GM12872 (cell line): ENCODE data around the gene ASPA.

Experiments used
- CTCF ChIP-seq: IDR thresholded peaks from 3 replicates; pipeline ENCODE4 v1.5.1; 2011; ENCODE audit warnings: low read depth, mild to moderate bottlenecking, low read length, moderate library complexity; ENCODE audit not compliant: insufficient read depth

ASPA gene

GRCh38 chr17:3542410-3543088, 66.8 kb downstream of the ASPA start:
- TF ChIP-seq CTCF, result no peak

GRCh38 chr17:3543453-3543852, 67.7 kb downstream of the ASPA start:
- no peak for TF ChIP-seq CTCF

GRCh38 chr17:3544365-3544764, 68.6 kb downstream of the ASPA start:
- no peak for TF ChIP-seq CTCF

GRCh38 chr17:3545151-3545550, 69.4 kb downstream of the ASPA start:
- no peak for TF ChIP-seq CTCF

- TF ChIP-seq CTCF, result no peak
These were observed 70.7 kb downstream of the ASPA start for GRCh38 chr17:3546521-3546920.

GRCh38 chr17:3546997-3547396, 71.2 kb downstream of the ASPA start:
- no peak for TF ChIP-seq CTCF

GRCh38 chr17:3547628-3548027, 71.8 kb downstream of the ASPA start:
- TF ChIP-seq CTCF, result no peak
